Measurements from ENCODE around the gene FOXJ3.

The FOXJ3 gene

DNA sequence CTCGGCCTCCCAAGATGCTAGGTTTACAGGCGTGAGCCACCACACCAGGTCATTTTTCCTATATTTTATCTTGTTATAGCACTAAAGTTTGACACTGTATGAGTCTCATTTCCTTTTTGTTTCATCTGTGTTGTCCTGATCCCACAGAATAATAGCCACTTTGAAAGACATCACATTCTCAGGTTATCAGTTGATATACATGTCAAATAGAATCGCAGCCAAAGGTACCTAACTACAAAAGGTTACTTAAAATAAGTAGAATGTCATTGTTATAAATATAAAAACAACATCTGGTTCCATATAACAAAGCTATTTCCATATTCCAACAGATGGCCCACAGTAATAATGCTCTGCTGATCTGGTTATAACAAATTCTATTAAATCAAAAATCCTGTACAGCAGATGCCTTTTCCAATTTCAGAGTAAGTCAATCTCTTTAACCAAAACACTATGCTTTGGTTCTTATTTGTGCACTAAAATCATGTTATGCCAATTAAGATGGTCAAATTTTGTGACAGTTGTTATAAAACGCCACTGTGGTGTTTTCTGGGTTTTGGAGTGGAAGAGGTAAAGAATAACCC is 6.0 kb downstream of the FOXJ3 start:
- H3K79me2 ChIP-seq (ENCODE audit: insufficient read depth, low read length): peaks cover 98% of the 10 kb centered on the region
- peaks cover 54% of the 10 kb centered on the region; the same call in 1 of the 2 replicates for H4K20me1 ChIP-seq (ENCODE audit: low read depth, low read length)
- no peak overlapping the region for H2AFZ ChIP-seq (ENCODE audit: low read depth, low read length, severe bottlenecking)
- H3K9me2 ChIP-seq (replicated peaks; ENCODE audit: insufficient read depth, low read length): no peaks in the 10 kb centered on the region
- TF ChIP-seq, protein P1, sequence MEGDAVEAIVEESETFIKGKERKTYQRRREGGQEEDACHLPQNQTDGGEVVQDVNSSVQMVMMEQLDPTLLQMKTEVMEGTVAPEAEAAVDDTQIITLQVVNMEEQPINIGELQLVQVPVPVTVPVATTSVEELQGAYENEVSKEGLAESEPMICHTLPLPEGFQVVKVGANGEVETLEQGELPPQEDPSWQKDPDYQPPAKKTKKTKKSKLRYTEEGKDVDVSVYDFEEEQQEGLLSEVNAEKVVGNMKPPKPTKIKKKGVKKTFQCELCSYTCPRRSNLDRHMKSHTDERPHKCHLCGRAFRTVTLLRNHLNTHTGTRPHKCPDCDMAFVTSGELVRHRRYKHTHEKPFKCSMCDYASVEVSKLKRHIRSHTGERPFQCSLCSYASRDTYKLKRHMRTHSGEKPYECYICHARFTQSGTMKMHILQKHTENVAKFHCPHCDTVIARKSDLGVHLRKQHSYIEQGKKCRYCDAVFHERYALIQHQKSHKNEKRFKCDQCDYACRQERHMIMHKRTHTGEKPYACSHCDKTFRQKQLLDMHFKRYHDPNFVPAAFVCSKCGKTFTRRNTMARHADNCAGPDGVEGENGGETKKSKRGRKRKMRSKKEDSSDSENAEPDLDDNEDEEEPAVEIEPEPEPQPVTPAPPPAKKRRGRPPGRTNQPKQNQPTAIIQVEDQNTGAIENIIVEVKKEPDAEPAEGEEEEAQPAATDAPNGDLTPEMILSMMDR (IDR thresholded peaks at IDR 0.05; ENCODE audit: insufficient read depth, low read length, poor library complexity, severe bottlenecking): no peak
- no peak for TF ChIP-seq EZH2phosphoT487 (conservative IDR thresholded peaks at IDR 0.05; ENCODE audit: low read length)
- no peak overlapping the region for H3K27ac ChIP-seq (ENCODE audit: low read depth, low read length)
- H3K4me3 ChIP-seq (ENCODE audit: insufficient read depth, low read length, poor library complexity, severe bottlenecking): no peak overlapping the region
- H3K36me3 ChIP-seq (ENCODE audit: low read length): no peaks in the 10 kb centered on the region
- no peaks in the 10 kb centered on the region for H3K9me3 ChIP-seq (ENCODE audit: insufficient read depth, low read length)
- no peak overlapping the region for H3K4me2 ChIP-seq (ENCODE audit: low read depth, low read length, poor library complexity, severe bottlenecking)
- H3K27me3 ChIP-seq (ENCODE audit: low read length): no peaks in the 10 kb centered on the region
- H3K9ac ChIP-seq (ENCODE audit: low read length): no peak overlapping the region
- H3F3A ChIP-seq (ENCODE audit: insufficient read depth): no peaks in the 10 kb centered on the region; the same call in 1 of the 2 replicates

DNA sequence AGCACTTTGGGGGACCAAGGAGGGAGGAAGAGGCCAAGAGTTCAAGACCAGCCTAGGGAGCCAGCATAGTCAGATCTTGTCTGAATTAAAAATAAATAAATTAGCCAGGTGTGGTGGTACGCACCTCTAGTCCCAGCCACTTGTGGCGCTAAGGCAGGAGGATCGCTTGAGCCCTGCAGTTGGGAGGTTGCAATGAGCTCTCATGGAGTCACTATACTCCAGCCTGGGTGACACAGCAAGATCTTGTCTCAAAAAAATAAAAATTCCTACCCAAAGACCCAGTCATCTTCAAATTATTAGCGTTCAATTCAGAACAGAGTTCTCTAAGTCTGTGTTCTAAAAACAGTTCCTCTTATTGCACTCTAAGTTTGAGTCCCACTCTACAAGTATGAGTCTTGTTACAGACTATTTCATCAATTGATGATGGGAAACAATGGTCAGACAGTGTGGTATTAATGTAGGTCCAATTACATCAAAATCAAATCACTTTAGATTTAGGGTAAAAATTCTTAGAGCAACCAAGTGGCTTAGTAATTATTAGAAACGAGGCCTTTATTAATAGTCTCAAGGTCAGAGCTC is 6.9 kb downstream of the FOXJ3 start:
- Histone ChIP-seq H2AFZ (ENCODE audit: low read depth, low read length, severe bottlenecking) (no peak overlapping the region), H3K9me2 (replicated peaks; ENCODE audit: insufficient read depth, low read length) (no peaks in the 10 kb centered on the region), H3K4me3 (ENCODE audit: insufficient read depth, low read length, poor library complexity, severe bottlenecking) (no peak overlapping the region), H3K4me2 (ENCODE audit: low read depth, low read length, poor library complexity, severe bottlenecking) (no peak overlapping the region), H3K27ac (ENCODE audit: low read depth, low read length) (no peak overlapping the region), H3F3A (ENCODE audit: insufficient read depth) (no peaks in the 10 kb centered on the region; the same call in 1 of the 2 replicates), H3K27me3 (ENCODE audit: low read length) (no peaks in the 10 kb centered on the region), H3K9me3 (ENCODE audit: insufficient read depth, low read length) (no peaks in the 10 kb centered on the region), H3K36me3 (ENCODE audit: low read length) (no peaks in the 10 kb centered on the region), H3K9ac (ENCODE audit: low read length) (no peak overlapping the region), H4K20me1 (ENCODE audit: low read depth, low read length) (peaks cover 54% of the 10 kb centered on the region; the same call in 1 of the 2 replicates), H3K79me2 (ENCODE audit: insufficient read depth, low read length) (peaks cover 96% of the 10 kb centered on the region)
- TF ChIP-seq, protein P1 (IDR thresholded peaks at IDR 0.05; ENCODE audit: insufficient read depth, low read length, poor library complexity, severe bottlenecking): no peak
- TF ChIP-seq EZH2phosphoT487 (conservative IDR thresholded peaks at IDR 0.05; ENCODE audit: low read length): no peak

DNA sequence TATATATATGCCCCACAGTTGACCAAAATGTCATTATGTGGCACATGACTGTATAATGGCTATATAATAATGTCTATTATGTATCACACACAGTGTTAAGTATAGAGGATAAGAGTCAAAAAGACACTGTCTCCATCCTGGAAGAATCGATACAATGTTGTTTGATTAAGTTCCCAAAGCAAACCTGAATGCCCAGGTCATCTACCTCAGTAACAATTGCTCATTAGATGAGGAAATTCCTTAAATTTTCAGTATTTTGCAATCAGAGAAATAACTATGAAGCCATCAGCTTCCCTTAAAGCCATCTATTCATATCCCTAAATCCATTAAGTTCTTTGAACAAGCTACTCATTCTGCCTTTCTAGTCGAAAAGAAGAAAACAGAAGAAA is 10.0 kb downstream of the FOXJ3 start:
- H3K79me2 ChIP-seq (ENCODE audit: insufficient read depth, low read length): peaks cover 96% of the 10 kb centered on the region
- no peak overlapping the region for H3K4me2 ChIP-seq (ENCODE audit: low read depth, low read length, poor library complexity, severe bottlenecking)
- TF ChIP-seq, protein P1 (IDR thresholded peaks at IDR 0.05; ENCODE audit: insufficient read depth, low read length, poor library complexity, severe bottlenecking): no peak
- TF ChIP-seq EZH2phosphoT487 (conservative IDR thresholded peaks at IDR 0.05; ENCODE audit: low read length): no peak
- no peaks in the 10 kb centered on the region for H3K9me2 ChIP-seq (replicated peaks; ENCODE audit: insufficient read depth, low read length)
- no peak overlapping the region for H3K9ac ChIP-seq (ENCODE audit: low read length)
- no peaks in the 10 kb centered on the region for H3K27me3 ChIP-seq (ENCODE audit: low read length)
- peaks cover 64% of the 10 kb centered on the region for H4K20me1 ChIP-seq (ENCODE audit: low read depth, low read length)
- H3K36me3 ChIP-seq (ENCODE audit: low read length): peaks cover 4% of the 10 kb centered on the region; the same call in 1 of the 2 replicates
- no peaks in the 10 kb centered on the region for H3K9me3 ChIP-seq (ENCODE audit: insufficient read depth, low read length)
- H3K4me3 ChIP-seq (ENCODE audit: insufficient read depth, low read length, poor library complexity, severe bottlenecking): no peak overlapping the region
- no peak overlapping the region for H2AFZ ChIP-seq (ENCODE audit: low read depth, low read length, severe bottlenecking)
- H3K27ac ChIP-seq (ENCODE audit: low read depth, low read length): no peak overlapping the region
- no peaks in the 10 kb centered on the region for H3F3A ChIP-seq (ENCODE audit: insufficient read depth)

Measured in SU-DHL-6 (cell line).